ENCODE measurements around the gene ECI1.

DNA sequence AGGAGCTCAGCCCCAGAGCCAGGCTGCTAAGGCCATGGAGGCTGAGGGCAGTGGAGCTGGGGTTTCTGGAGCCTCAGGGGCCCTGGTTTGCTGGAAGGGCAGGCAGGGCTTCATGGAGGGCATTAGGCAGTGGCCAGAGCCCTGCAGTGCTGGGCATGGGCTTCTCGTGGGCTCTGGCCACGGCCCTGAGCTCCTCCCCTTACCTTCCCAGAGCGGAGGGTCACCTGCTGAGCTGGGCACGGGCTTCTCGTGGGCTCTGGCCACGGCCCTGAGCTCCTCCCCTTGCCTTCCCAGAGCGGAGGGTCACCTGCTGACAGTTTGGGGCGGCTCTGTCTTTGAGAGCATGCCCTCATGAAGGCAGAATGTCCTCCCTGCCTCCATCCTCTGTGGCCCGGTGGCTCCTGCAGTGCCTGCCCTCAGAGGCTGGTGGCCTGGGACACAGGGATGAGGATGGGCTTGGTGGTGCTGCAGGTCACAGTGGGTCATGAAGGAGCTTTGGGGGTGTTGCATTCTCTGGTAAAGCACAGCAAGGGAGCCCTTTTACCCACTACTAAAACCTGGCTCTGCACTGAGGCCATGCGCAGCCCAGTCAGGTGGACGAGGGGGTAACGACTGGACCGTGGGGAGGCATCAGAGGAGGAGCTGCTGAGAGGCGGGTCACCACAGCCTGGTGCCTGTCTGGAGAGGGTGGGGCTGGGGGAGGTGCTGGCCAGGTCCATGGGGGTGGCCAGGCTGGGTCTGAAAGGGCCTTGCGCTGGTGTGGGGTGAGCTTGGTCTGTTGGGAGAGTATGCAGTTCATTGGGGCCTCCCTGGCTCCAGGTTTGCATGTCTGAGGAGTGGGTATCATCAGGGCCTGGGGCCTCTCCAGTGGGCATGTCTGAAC lies 19.4 kb upstream of the ECI1 start:
- no peak for TF ChIP-seq EZH2 (IDR thresholded peaks at IDR 0.05; ENCODE audit: low read length, unreplicated experiment)
- TF ChIP-seq CTCF (conservative IDR thresholded peaks at IDR 0.05; ENCODE audit: low read depth, low read length) = no peak
- TF ChIP-seq EZH2phosphoT487 (IDR thresholded peaks at IDR 0.05; ENCODE audit: borderline replicate concordance, low read length) = no peak
